Measurements from ENCODE around the gene TLK2.
"Not testable (repeated sequence)": the region's sequence is repeated elsewhere in the genome, so short reads cannot be mapped to it uniquely, and the experiment has no call there.

TLK2 gene

GRCh38 chr17:62478424-62478879 is at the start of gene TLK2:
TSS of gene TLK2 (plus strand) at chr17:62478825. CDS start at chr17:62481126, 2,301 bp downstream.
- peak; percentile 69 for DNase-seq (ENCODE audit: low read depth)

- not testable (repeated sequence) for DNase-seq (ENCODE audit: low read depth)
Measured at GRCh38 chr17:62435251-62435650, 43.4 kb upstream of the TLK2 start.

GRCh38 chr17:62441181-62441580 is 37.4 kb upstream of the TLK2 start:
- DNase-seq (ENCODE audit: low read depth), result not testable (repeated sequence)

GRCh38 chr17:62444063-62444462 is 34.6 kb upstream of the TLK2 start:
- no peak for DNase-seq (ENCODE audit: low read depth)

- DNase-seq (ENCODE audit: low read depth), result not testable (repeated sequence)
Measured at GRCh38 chr17:62445791-62446190, 32.8 kb upstream of the TLK2 start.

GRCh38 chr17:62452195-62452594 is 26.4 kb upstream of the TLK2 start:
- DNase-seq (ENCODE audit: low read depth), result not testable (repeated sequence)

GRCh38 chr17:62453041-62453440 is 25.6 kb upstream of the TLK2 start:
- DNase-seq (ENCODE audit: low read depth), result not testable (repeated sequence)

GRCh38 chr17:62453656-62454055 is 25.0 kb upstream of the TLK2 start:
- not testable (repeated sequence) for DNase-seq (ENCODE audit: low read depth)

- not testable (repeated sequence) for DNase-seq (ENCODE audit: low read depth)
Measured at GRCh38 chr17:62454111-62454510, 24.5 kb upstream of the TLK2 start.

GRCh38 chr17:62456016-62456415 is 22.6 kb upstream of the TLK2 start:
- no peak for DNase-seq (ENCODE audit: low read depth)

- not testable (repeated sequence) for DNase-seq (ENCODE audit: low read depth)
Measured at GRCh38 chr17:62458483-62458882, 20.1 kb upstream of the TLK2 start.

- not testable (repeated sequence) for DNase-seq (ENCODE audit: low read depth)
Measured at GRCh38 chr17:62464422-62464821, 14.2 kb upstream of the TLK2 start.

- DNase-seq (ENCODE audit: low read depth), result not testable (repeated sequence)
Measured at GRCh38 chr17:62465271-62465670, 13.4 kb upstream of the TLK2 start.

- peak; percentile 59 for DNase-seq (ENCODE audit: low read depth)
Measured at GRCh38 chr17:62470666-62471379, 7.8 kb upstream of the TLK2 start.

GRCh38 chr17:62471380-62471880 is 7.2 kb upstream of the TLK2 start:
- not testable (repeated sequence) for DNase-seq (ENCODE audit: low read depth)

- not testable (repeated sequence) for DNase-seq (ENCODE audit: low read depth)
Measured at GRCh38 chr17:62473030-62473982, 5.3 kb upstream of the TLK2 start.

GRCh38 chr17:62477111-62477510 is 1.5 kb upstream of the TLK2 start:
- not testable (repeated sequence) for DNase-seq (ENCODE audit: low read depth)

- DNase-seq (ENCODE audit: low read depth), result peak; percentile 5
Measured at GRCh38 chr17:62477718-62478408, 762 bp upstream of the TLK2 start.

GRCh38 chr17:62478880-62479638 is 434 bp downstream of the TLK2 start:
- peak; percentile 4 for DNase-seq (ENCODE audit: low read depth)

- DNase-seq (ENCODE audit: low read depth), result peak; percentile 11
Measured at GRCh38 chr17:62479639-62480258, 1.1 kb downstream of the TLK2 start.

GRCh38 chr17:62482553-62482952 is 3.9 kb downstream of the TLK2 start:
- DNase-seq (ENCODE audit: low read depth), result not testable (repeated sequence)

Data from iris pigment epithelial cell (primary cell).